Left ventricle myocardium superior (tissue), 1 donor: ENCODE measurements around the gene RUNX3. TPM values are rescaled to one million over a fixed set of nuclear protein-coding genes. Genes with fewer than 3 reads are reported as not detected.
"Not testable (repeated sequence)": the region's sequence is repeated elsewhere in the genome, so short reads cannot be mapped to it uniquely, and the experiment has no call there.

Experiments
- ATAC-seq: fragments of 200-7000 bp; cut with Tn5 transposase; one replicate; pipeline ENCODE4 v1.9.1; 2020; ENCODE audit warnings: mild to moderate bottlenecking, moderate library complexity
- DNase-seq: peaks from one replicate; pipeline ENCODE4 v3.0.0-alpha.2; 2020
- intact Hi-C: fragments of 100-400 bp; cut with micrococcal nuclease; formaldehyde crosslinking; loops from one replicate; pipeline ENCODE4 v1.11.0; 2022
- total RNA-seq: library from RNA; stranded (reverse); fragmentation: NEBNext Ultra II Directional; extraction: Animal tissue kit (Norgen Biotek cat#: 25700); gene quantifications from one replicate; pipeline ENCODE4 v1.2.1, GENCODE V29; 2021
- donor health status: DM: no; HTN: yes; CAD: no; lungs with severe emphysema.

RUNX3 gene
- total RNA-seq, 1 donor from 2014 or later, result 0.89 TPM

GRCh38 chr1:24896596-24897262 is 33.3 kb downstream of the RUNX3 start:
- DNase-seq (no peak), ATAC-seq (no peak)
- intact Hi-C loops, result no loop called here

- intact Hi-C loops, result no loop called here
- no peak for DNase-seq
- no peak for ATAC-seq
Measured at GRCh38 chr1:24896176-24896575, 33.9 kb downstream of the RUNX3 start.

- DNase-seq (no peak), ATAC-seq (no peak)
- intact Hi-C loops, result no loop called here
Measured at GRCh38 chr1:24895511-24895910, 34.6 kb downstream of the RUNX3 start.

- ATAC-seq (no peak), DNase-seq (no peak)
- intact Hi-C loops, result no loop called here
Measured at GRCh38 chr1:24894002-24894401, 36.1 kb downstream of the RUNX3 start.

GRCh38 chr1:24893431-24893830 is 36.6 kb downstream of the RUNX3 start:
- no peak for DNase-seq
- no peak for ATAC-seq
- intact Hi-C loops, result no loop called here

GRCh38 chr1:24892188-24893153 is 37.6 kb downstream of the RUNX3 start:
- DNase-seq (no peak), ATAC-seq (no peak)
- intact Hi-C loops, result no loop called here

- ATAC-seq, intact Hi-C loops, DNase-seq: not testable (repeated sequence)
Measured at GRCh38 chr1:24891367-24891766, 38.7 kb downstream of the RUNX3 start.

- intact Hi-C loops, result no loop called here
- no peak for ATAC-seq
Measured at GRCh38 chr1:24890887-24891286, 39.2 kb downstream of the RUNX3 start.

GRCh38 chr1:24888971-24889676 is 41.0 kb downstream of the RUNX3 start:
- DNase-seq (no peak), ATAC-seq (no peak)
- intact Hi-C loops, result no loop called here

More at GRCh38 chr1:24890887-24891286, 39.2 kb downstream of the RUNX3 start:
- no peak for DNase-seq

GRCh38 chr1:24888061-24888970 is 41.8 kb downstream of the RUNX3 start:
- intact Hi-C loops, result no loop called here
- ATAC-seq (no peak), DNase-seq (no peak)

- no peak for DNase-seq
- ATAC-seq, result no peak
- intact Hi-C loops, result no loop called here
Measured at GRCh38 chr1:24886241-24886640, 43.8 kb downstream of the RUNX3 start.

- intact Hi-C loops, result no loop called here
- DNase-seq, result no peak
- no peak for ATAC-seq
Measured at GRCh38 chr1:24884751-24885150, 45.3 kb downstream of the RUNX3 start.

- no peak for DNase-seq
- intact Hi-C loops, result no loop called here
- no peak for ATAC-seq
Measured at GRCh38 chr1:24881034-24881433, 49.0 kb downstream of the RUNX3 start.

GRCh38 chr1:24878775-24879742 is 51.0 kb downstream of the RUNX3 start:
- no peak for DNase-seq
- ATAC-seq, result no peak
- intact Hi-C loops, result no loop called here

- intact Hi-C loops, result no loop called here
- ATAC-seq (no peak), DNase-seq (no peak)
Measured at GRCh38 chr1:24878045-24878444, 52.0 kb downstream of the RUNX3 start.

- ATAC-seq (no peak), DNase-seq (no peak)
- intact Hi-C loops, result no loop called here
Measured at GRCh38 chr1:24875991-24876506, 54.0 kb downstream of the RUNX3 start.

- intact Hi-C loops, result no loop called here
- DNase-seq (no peak), ATAC-seq (no peak)
Measured at GRCh38 chr1:24875257-24875656, 54.8 kb downstream of the RUNX3 start.
